ENCODE results near the gene OSBPL6.
"Not testable (repeated sequence)": the region's sequence is repeated elsewhere in the genome, so short reads cannot be mapped to it uniquely, and the experiment has no call there.

The OSBPL6 gene

DNA sequence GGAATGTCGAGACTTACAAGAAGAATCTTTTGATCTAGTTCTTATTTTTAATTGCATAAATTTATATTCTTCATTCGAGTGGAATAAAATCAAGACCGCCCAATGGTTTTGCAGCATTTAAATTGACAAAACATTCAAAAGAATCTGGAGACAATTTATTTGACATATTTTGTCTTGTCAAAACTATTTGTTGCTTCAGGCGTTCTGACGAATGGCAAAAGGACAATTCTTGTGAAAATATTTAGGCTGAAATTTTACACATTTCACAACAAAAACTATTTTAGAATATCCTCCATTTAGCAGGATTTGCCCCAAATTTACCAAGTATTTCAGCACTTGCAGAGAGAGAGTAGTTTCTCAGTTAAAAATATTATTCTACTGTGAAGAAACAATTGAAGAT is 214.9 kb downstream of the OSBPL6 start:
- H3K4me1 ChIP-seq (ENCODE audit: control insufficient read depth in 1 of 2, insufficient read depth in 2 of 2, low read length in 2 of 2) = peaks cover 0 to 2% of the 10 kb centered on the region in 2 experiments
- H3K23ac ChIP-seq (ENCODE audit: low read length) = no peak overlapping the region
- H3K14ac ChIP-seq (ENCODE audit: low read length) = no peak overlapping the region
- no peaks in the 10 kb centered on the region for H3K36me3 ChIP-seq (ENCODE audit: control insufficient read depth in 1 of 2, insufficient read depth in 2 of 2, low read length in 2 of 2)
- no peak overlapping the region for H2AK5ac ChIP-seq (ENCODE audit: low read length)
- no peak overlapping the region for H3K4ac ChIP-seq (ENCODE audit: low read depth, low read length)
- no peak overlapping the region for H3K9ac ChIP-seq (ENCODE audit: low read length)
- H4K12ac ChIP-seq (ENCODE audit: low read depth, low read length) = no peak overlapping the region
- H3K18ac ChIP-seq (ENCODE audit: low read length) = no peak overlapping the region
- no peaks in the 10 kb centered on the region for H3K27me3 ChIP-seq (ENCODE audit: insufficient read depth, low read length)
- H3K27ac ChIP-seq (ENCODE audit: low read depth, low read length) = no peak overlapping the region
- no CpG with 5 or more reads among the region's 5 CpGs for WGBS (ENCODE audit: extremely low coverage, insufficient coverage, insufficient read length)
- no peak overlapping the region for H2BK12ac ChIP-seq (ENCODE audit: low read length)
- peaks cover 7% of the 10 kb centered on the region for H3K79me1 ChIP-seq (ENCODE audit: low read length)
- no peaks in the 10 kb centered on the region for H3K9me3 ChIP-seq (ENCODE audit: insufficient read depth, low read depth, low read length)
- H3K79me2 ChIP-seq (ENCODE audit: control insufficient read depth, insufficient read depth, low read length, poor library complexity) = peaks cover 4% of the 10 kb centered on the region
- no peak overlapping the region for H3K4me3 ChIP-seq (ENCODE audit: low read depth, low read length)
- H2BK120ac ChIP-seq (ENCODE audit: insufficient read depth, low read length, poor library complexity) = no peak overlapping the region
- no peak overlapping the region for H3K4me2 ChIP-seq (ENCODE audit: low read length)
- H4K8ac ChIP-seq (ENCODE audit: low read depth, low read length) = no peak overlapping the region
- no peak overlapping the region for H2BK5ac ChIP-seq (ENCODE audit: low read depth, low read length, poor library complexity)
- no peak overlapping the region for H2AFZ ChIP-seq (ENCODE audit: insufficient read depth, low read length, poor library complexity)
- H4K91ac ChIP-seq (ENCODE audit: low read depth, low read length) = no peak overlapping the region
- peak; percentile 35 to 91 for DNase-seq

DNA sequence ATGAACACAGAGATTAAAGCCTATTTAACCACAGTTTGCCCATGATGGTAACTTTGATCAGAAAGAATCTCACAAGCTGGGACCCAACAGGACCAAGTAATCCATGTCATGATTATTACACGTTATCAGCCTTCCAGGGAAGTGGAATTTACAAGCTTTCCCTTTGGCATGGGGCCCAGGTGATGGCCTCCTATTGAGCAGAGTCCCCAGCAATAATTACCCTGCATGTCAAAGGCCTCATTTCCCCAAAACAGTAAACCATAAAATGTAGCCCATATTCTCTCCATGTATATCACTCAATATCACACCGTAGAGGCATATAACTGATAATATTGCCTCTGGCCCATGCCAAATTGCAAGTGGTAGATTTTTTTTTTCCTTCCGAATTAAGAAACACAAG is 217.7 kb downstream of the OSBPL6 start:
- no peak overlapping the region for H3K4ac ChIP-seq (ENCODE audit: low read depth, low read length)
- H3K18ac ChIP-seq (ENCODE audit: low read length) = no peak overlapping the region
- peak overlapping the region; percentile 3 for H2BK12ac ChIP-seq (ENCODE audit: low read length)
- H3K14ac ChIP-seq (ENCODE audit: low read length) = no peak overlapping the region
- no peaks in the 10 kb centered on the region for H3K4me1 ChIP-seq (ENCODE audit: control insufficient read depth in 1 of 2, insufficient read depth in 2 of 2, low read length in 2 of 2)
- H3K9me3 ChIP-seq (ENCODE audit: insufficient read depth, low read depth, low read length) = no peaks in the 10 kb centered on the region
- H3K4me2 ChIP-seq (ENCODE audit: low read length) = no peak overlapping the region
- no peak overlapping the region for H2BK120ac ChIP-seq (ENCODE audit: insufficient read depth, low read length, poor library complexity)
- no peak overlapping the region for H4K8ac ChIP-seq (ENCODE audit: low read depth, low read length)
- peaks cover 7% of the 10 kb centered on the region for H3K79me1 ChIP-seq (ENCODE audit: low read length)
- no peak for DNase-seq
- peaks cover 4% of the 10 kb centered on the region for H3K79me2 ChIP-seq (ENCODE audit: control insufficient read depth, insufficient read depth, low read length, poor library complexity)
- H4K12ac ChIP-seq (ENCODE audit: low read depth, low read length) = no peak overlapping the region
- no peak overlapping the region for H3K4me3 ChIP-seq (ENCODE audit: low read depth, low read length)
- H3K9ac ChIP-seq (ENCODE audit: low read length) = no peak overlapping the region
- H3K23ac ChIP-seq (ENCODE audit: low read length) = no peak overlapping the region
- H4K91ac ChIP-seq (ENCODE audit: low read depth, low read length) = no peak overlapping the region
- no peaks in the 10 kb centered on the region for H3K27me3 ChIP-seq (ENCODE audit: insufficient read depth, low read length)
- H2BK5ac ChIP-seq (ENCODE audit: low read depth, low read length, poor library complexity) = no peak overlapping the region
- no peaks in the 10 kb centered on the region for H3K36me3 ChIP-seq (ENCODE audit: control insufficient read depth in 1 of 2, insufficient read depth in 2 of 2, low read length in 2 of 2)
- no peak overlapping the region for H2AFZ ChIP-seq (ENCODE audit: insufficient read depth, low read length, poor library complexity)
- H3K27ac ChIP-seq (ENCODE audit: low read depth, low read length) = no peak overlapping the region
- H2AK5ac ChIP-seq (ENCODE audit: low read length) = no peak overlapping the region
- WGBS (ENCODE audit: extremely low coverage, insufficient coverage, insufficient read length) = no CpG with 5 or more reads among the region's 3 CpGs

DNA sequence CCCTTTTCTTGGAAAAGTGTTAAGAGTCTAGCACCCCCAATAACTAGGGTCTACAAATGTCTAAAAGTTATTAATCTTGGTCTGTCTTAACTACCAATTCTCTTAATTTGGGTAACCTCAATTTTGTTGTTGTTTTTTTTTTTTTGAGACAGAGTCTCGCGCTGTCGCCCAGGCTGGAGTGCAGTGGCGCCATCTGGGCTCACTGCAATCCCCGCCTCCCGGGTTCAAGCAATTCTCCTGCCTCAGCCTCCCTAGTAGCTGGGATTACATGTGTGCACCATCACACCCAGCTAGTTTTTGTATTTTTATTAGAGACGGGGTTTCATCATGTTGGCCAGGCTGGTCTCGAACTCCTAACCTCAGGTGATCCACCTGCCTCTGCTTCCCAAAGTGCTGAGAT is 218.1 kb downstream of the OSBPL6 start:
- H3K4me3 ChIP-seq (ENCODE audit: low read depth, low read length); H3K27me3 ChIP-seq (ENCODE audit: insufficient read depth, low read length); H3K27ac ChIP-seq (ENCODE audit: low read depth, low read length); H2AFZ ChIP-seq (ENCODE audit: insufficient read depth, low read length, poor library complexity); H4K91ac ChIP-seq (ENCODE audit: low read depth, low read length); H2BK5ac ChIP-seq (ENCODE audit: low read depth, low read length, poor library complexity); H4K8ac ChIP-seq (ENCODE audit: low read depth, low read length); H3K79me1 ChIP-seq (ENCODE audit: low read length); H3K9ac ChIP-seq (ENCODE audit: low read length); H3K14ac ChIP-seq (ENCODE audit: low read length); H3K9me3 ChIP-seq (ENCODE audit: insufficient read depth, low read depth, low read length); H3K23ac ChIP-seq (ENCODE audit: low read length); H3K4ac ChIP-seq (ENCODE audit: low read depth, low read length); H2BK12ac ChIP-seq (ENCODE audit: low read length); H3K36me3 ChIP-seq (ENCODE audit: control insufficient read depth in 1 of 2, insufficient read depth in 2 of 2, low read length in 2 of 2); H2AK5ac ChIP-seq (ENCODE audit: low read length); H3K4me1 ChIP-seq (ENCODE audit: control insufficient read depth in 1 of 2, insufficient read depth in 2 of 2, low read length in 2 of 2); H3K4me2 ChIP-seq (ENCODE audit: low read length); DNase-seq; H4K12ac ChIP-seq (ENCODE audit: low read depth, low read length); H2BK120ac ChIP-seq (ENCODE audit: insufficient read depth, low read length, poor library complexity); H3K18ac ChIP-seq (ENCODE audit: low read length); H3K79me2 ChIP-seq (ENCODE audit: control insufficient read depth, insufficient read depth, low read length, poor library complexity): not testable (repeated sequence)
- no CpG with 5 or more reads among the region's 8 CpGs for WGBS (ENCODE audit: extremely low coverage, insufficient coverage, insufficient read length)

DNA sequence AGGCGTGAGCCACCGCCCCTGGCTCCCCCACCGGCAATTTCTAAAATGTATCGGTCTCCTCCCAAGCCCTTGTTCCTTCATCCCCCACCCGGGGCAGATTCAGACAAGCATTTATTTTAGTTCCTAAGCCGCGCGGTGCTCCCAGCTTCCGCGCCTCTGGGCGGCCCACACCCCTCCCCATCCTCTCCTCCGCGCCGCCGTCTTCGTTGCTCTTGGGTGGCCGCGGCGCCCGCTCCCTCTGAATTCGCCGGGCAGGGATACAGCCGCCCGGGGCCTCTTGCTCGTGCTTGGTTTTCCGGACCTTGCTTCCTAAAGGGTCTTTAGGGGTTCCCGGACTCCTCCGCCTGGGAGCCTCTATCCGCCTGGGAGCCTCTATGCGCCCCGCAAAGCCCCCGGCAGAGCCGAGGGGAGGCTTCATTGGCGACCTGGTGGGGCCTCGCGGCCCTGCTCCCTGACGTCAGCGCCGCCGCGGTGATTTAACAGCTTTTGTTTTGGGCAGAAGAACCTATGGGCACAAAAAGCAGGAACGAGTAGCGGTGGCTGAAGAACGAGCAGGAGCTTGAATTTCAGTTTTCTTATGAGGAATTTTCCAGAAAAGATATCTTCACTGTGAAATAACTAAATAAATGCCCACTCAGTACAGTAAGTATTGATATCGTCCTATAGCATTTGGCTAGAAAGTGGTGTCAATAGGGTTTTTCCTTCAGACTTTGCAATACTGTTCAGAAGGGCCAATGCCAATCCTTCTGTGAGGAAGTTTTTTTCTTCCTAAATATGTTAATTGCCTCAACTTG is 219.4 kb downstream of the OSBPL6 start:
- Histone ChIP-seq H3K79me2 (ENCODE audit: control insufficient read depth, insufficient read depth, low read length, poor library complexity) (peaks cover 4% of the 10 kb centered on the region), H2AFZ (ENCODE audit: insufficient read depth, low read length, poor library complexity) (peak overlapping the region; percentile 92), H4K12ac (ENCODE audit: low read depth, low read length) (peak overlapping the region; percentile 98), H2BK5ac (ENCODE audit: low read depth, low read length, poor library complexity) (peak overlapping the region; percentile 97), H3K4me3 (ENCODE audit: low read depth, low read length) (peak overlapping the region; percentile 69), H3K4me2 (ENCODE audit: low read length) (peak overlapping the region; percentile 79), H3K9ac (ENCODE audit: low read length) (peak overlapping the region; percentile 81), H2AK5ac (ENCODE audit: low read length) (no peak overlapping the region), H3K79me1 (ENCODE audit: low read length) (peaks cover 7% of the 10 kb centered on the region), H3K4ac (ENCODE audit: low read depth, low read length) (peak overlapping the region; percentile 89), H3K9me3 (ENCODE audit: insufficient read depth, low read depth, low read length) (no peaks in the 10 kb centered on the region), H4K91ac (ENCODE audit: low read depth, low read length) (peak overlapping the region; percentile 97), H3K4me1 (ENCODE audit: control insufficient read depth in 1 of 2, insufficient read depth in 2 of 2, low read length in 2 of 2) (no peaks in the 10 kb centered on the region), H3K14ac (ENCODE audit: low read length) (peak overlapping the region; percentile 75), H3K27me3 (ENCODE audit: insufficient read depth, low read length) (no peaks in the 10 kb centered on the region), H2BK120ac (ENCODE audit: insufficient read depth, low read length, poor library complexity) (peak overlapping the region; percentile 98), H3K27ac (ENCODE audit: low read depth, low read length) (peak overlapping the region; percentile 83), H3K36me3 (ENCODE audit: control insufficient read depth in 1 of 2, insufficient read depth in 2 of 2, low read length in 2 of 2) (no peaks in the 10 kb centered on the region), H4K8ac (ENCODE audit: low read depth, low read length) (peak overlapping the region; percentile 98), H2BK12ac (ENCODE audit: low read length) (no peak overlapping the region), H3K23ac (ENCODE audit: low read length) (no peak overlapping the region), H3K18ac (ENCODE audit: low read length) (peak overlapping the region; percentile 93)
- peak; percentile 48 to 77 for DNase-seq
- WGBS (ENCODE audit: extremely low coverage, insufficient coverage, insufficient read length) = no CpG with 5 or more reads among the region's 45 CpGs

Measured in trophoblast cell (in vitro differentiated cells and primary cell).